DOHH2 (cell line): Measurements from ENCODE around the gene COL20A1.

Experiments
- EZH2phosphoT487 ChIP-seq: fragments of 200-600 bp; sonication (generic); IDR thresholded peaks from 2 replicates; pipeline ENCODE4 v1.6.1; 2017; ENCODE audit warnings: borderline replicate concordance, mild to moderate bottlenecking, antibody characterized with exemption, low read length, moderate library complexity, mixed read lengths
- TF ChIP-seq, protein P1 (sequence below): fragments of 200-600 bp; sonication (generic); IDR thresholded peaks from one replicate; pipeline ENCODE4 v1.5.1; 2014; ENCODE audit warnings: antibody characterized with exemption, mild to moderate bottlenecking, low read depth, low read length; ENCODE audit not compliant: poor library complexity, severe bottlenecking

DNA sequence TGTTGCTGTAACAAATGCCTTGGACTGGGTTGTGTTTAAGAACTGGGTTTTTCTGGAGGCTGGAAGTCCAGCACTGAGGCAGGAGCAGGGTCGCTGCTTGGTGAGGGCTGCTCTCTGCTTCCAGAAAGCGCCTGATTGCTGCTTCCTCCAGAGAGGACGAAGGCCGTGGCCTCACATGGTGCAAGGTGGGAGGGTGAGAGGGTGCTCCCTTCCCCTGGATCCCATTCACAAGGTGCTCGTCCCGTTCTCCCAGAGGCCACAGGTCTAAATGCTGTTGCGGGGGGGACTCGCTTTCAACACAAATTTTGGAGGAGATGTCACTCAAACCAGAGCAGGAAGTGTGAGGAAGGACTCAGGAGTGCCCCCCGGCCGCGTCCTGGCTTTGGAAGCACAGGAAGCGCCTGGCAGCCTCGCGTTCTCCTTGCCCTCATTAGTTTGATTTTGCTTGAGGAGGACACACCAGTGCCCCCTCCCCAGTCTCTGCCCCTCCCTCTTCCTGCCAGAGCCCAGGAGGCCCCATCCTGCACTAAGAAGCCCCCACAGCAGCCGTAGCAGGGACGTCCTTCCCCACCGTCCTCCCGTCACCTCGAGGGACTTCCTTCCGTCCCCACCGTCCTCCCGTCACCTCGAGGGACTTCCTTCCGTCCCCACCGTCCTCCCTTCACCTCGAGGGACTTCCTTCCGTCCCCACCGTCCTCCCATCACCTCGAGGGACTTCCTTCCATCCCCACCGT lies 31.0 kb upstream of the COL20A1 start:
- TF ChIP-seq EZH2phosphoT487: no peak
- TF ChIP-seq, protein P1, sequence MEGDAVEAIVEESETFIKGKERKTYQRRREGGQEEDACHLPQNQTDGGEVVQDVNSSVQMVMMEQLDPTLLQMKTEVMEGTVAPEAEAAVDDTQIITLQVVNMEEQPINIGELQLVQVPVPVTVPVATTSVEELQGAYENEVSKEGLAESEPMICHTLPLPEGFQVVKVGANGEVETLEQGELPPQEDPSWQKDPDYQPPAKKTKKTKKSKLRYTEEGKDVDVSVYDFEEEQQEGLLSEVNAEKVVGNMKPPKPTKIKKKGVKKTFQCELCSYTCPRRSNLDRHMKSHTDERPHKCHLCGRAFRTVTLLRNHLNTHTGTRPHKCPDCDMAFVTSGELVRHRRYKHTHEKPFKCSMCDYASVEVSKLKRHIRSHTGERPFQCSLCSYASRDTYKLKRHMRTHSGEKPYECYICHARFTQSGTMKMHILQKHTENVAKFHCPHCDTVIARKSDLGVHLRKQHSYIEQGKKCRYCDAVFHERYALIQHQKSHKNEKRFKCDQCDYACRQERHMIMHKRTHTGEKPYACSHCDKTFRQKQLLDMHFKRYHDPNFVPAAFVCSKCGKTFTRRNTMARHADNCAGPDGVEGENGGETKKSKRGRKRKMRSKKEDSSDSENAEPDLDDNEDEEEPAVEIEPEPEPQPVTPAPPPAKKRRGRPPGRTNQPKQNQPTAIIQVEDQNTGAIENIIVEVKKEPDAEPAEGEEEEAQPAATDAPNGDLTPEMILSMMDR: no peak
